Stimulated activated naive CD8-positive, alpha-beta T cell treated with anti-CD3 and anti-CD28 coated beads, Interleukin-15, amount 100 ng/mL, for 72 hours (primary cell): ENCODE results near the gene DGKH.
"Not testable (repeated sequence)": the region's sequence is repeated elsewhere in the genome, so short reads cannot be mapped to it uniquely, and the experiment has no call there.

Source experiments
- ATAC-seq: fragments of 150-1000 bp; cut with Tn5 transposase; 2 replicates; pipeline ENCODE4 v1.10.0; 2021; ENCODE audit warnings: mild to moderate bottlenecking, moderate library complexity
- DNase-seq, 2 donors: peaks; one replicate each; pipeline ENCODE4 v3.0.0; 2021 to 2022
- H3K27ac Mint-ChIP-seq, 2 donors: one replicate each; pipeline ENCODE4 v1.8.0; 2022; ENCODE audit warnings: mild to moderate bottlenecking in 2 of 2, mixed read lengths in 2 of 2, moderate library complexity in 2 of 2
- H3K27me3 Mint-ChIP-seq: one replicate; pipeline ENCODE4 v1.8.0; 2022; ENCODE audit warnings: mixed read lengths
- H3K4me1 Mint-ChIP-seq: one replicate; pipeline ENCODE4 v1.8.0; 2022; ENCODE audit warnings: mild to moderate bottlenecking, mixed read lengths
- H3K4me3 Mint-ChIP-seq, 2 donors: one replicate each; pipeline ENCODE4 v1.8.0; 2022; ENCODE audit warnings: mild to moderate bottlenecking in 2 of 2, mixed read lengths in 2 of 2, moderate library complexity in 1 of 2
- H3K9me3 Mint-ChIP-seq, 2 donors: one replicate each; pipeline ENCODE4 v1.8.0; 2022; ENCODE audit warnings: mixed read lengths in 2 of 2

The DGKH gene

GRCh38 chr13:42112864-42113263 is 64.4 kb downstream of the DGKH start:
- no peak for ATAC-seq
- no peak for DNase-seq
- Mint-ChIP-seq H3K4me3 (no peak overlapping the region), H3K27ac (no peak overlapping the region), H3K4me1 (peaks cover 8% of the 10 kb centered on the region), H3K9me3 (no peaks in the 10 kb centered on the region), H3K27me3 (no peaks in the 10 kb centered on the region)

GRCh38 chr13:42113478-42113877 is 65.0 kb downstream of the DGKH start:
- H3K27me3 Mint-ChIP-seq = no peaks in the 10 kb centered on the region
- H3K27ac Mint-ChIP-seq = peak overlapping the region in 1 of 2 donors; percentile 55
- DNase-seq (no peak), ATAC-seq (no peak)
- H3K4me3 Mint-ChIP-seq = no peak overlapping the region
- peaks cover 8% of the 10 kb centered on the region for H3K4me1 Mint-ChIP-seq
- no peaks in the 10 kb centered on the region for H3K9me3 Mint-ChIP-seq

GRCh38 chr13:42114278-42114677 is 65.8 kb downstream of the DGKH start:
- peaks cover 8% of the 10 kb centered on the region for H3K4me1 Mint-ChIP-seq
- ATAC-seq (no peak), DNase-seq (no peak)
- no peak overlapping the region for H3K27ac Mint-ChIP-seq
- no peaks in the 10 kb centered on the region for H3K27me3 Mint-ChIP-seq
- H3K4me3 Mint-ChIP-seq = no peak overlapping the region
- no peaks in the 10 kb centered on the region for H3K9me3 Mint-ChIP-seq

- no peak for ATAC-seq
- no peak overlapping the region for H3K4me3 Mint-ChIP-seq
These were observed 66.5 kb downstream of the DGKH start for GRCh38 chr13:42114912-42115311.

GRCh38 chr13:42116225-42116624 is 67.8 kb downstream of the DGKH start:
- peaks cover 6% of the 10 kb centered on the region for H3K4me1 Mint-ChIP-seq
- H3K27ac Mint-ChIP-seq = no peak overlapping the region
- no peaks in the 10 kb centered on the region for H3K27me3 Mint-ChIP-seq
- no peaks in the 10 kb centered on the region for H3K9me3 Mint-ChIP-seq
- no peak for ATAC-seq
- H3K4me3 Mint-ChIP-seq = no peak overlapping the region
- no peak for DNase-seq

More at GRCh38 chr13:42114912-42115311, 66.5 kb downstream of the DGKH start:
- no peaks in the 10 kb centered on the region for H3K27me3 Mint-ChIP-seq
- peaks cover 12% of the 10 kb centered on the region for H3K4me1 Mint-ChIP-seq
- H3K27ac Mint-ChIP-seq = no peak overlapping the region
- no peak for DNase-seq
- no peaks in the 10 kb centered on the region for H3K9me3 Mint-ChIP-seq

- Mint-ChIP-seq H3K27me3 (no peaks in the 10 kb centered on the region), H3K27ac (no peak overlapping the region), H3K9me3 (no peaks in the 10 kb centered on the region), H3K4me1 (peaks cover 11% of the 10 kb centered on the region), H3K4me3 (no peak overlapping the region)
- ATAC-seq (no peak), DNase-seq (no peak)
These were observed 70.6 kb downstream of the DGKH start for GRCh38 chr13:42119041-42119440.

GRCh38 chr13:42119875-42120274 is 71.4 kb downstream of the DGKH start:
- ATAC-seq = no peak
- no peak for DNase-seq
- H3K4me1 Mint-ChIP-seq = peaks cover 11% of the 10 kb centered on the region
- H3K9me3 Mint-ChIP-seq = no peaks in the 10 kb centered on the region
- H3K27ac Mint-ChIP-seq = no peak overlapping the region
- no peak overlapping the region for H3K4me3 Mint-ChIP-seq
- H3K27me3 Mint-ChIP-seq = no peaks in the 10 kb centered on the region

- H3K27me3 Mint-ChIP-seq = no peaks in the 10 kb centered on the region
- H3K4me1 Mint-ChIP-seq = peaks cover 11% of the 10 kb centered on the region
- DNase-seq (no peak), ATAC-seq (no peak)
- H3K4me3 Mint-ChIP-seq = no peak overlapping the region
- H3K27ac Mint-ChIP-seq = no peak overlapping the region
- no peaks in the 10 kb centered on the region for H3K9me3 Mint-ChIP-seq
These were observed 75.2 kb downstream of the DGKH start for GRCh38 chr13:42123600-42123999.

GRCh38 chr13:42125046-42125445 is 76.6 kb downstream of the DGKH start:
- H3K27ac Mint-ChIP-seq = no peak overlapping the region
- peaks cover 6% of the 10 kb centered on the region for H3K4me1 Mint-ChIP-seq
- DNase-seq (no peak), ATAC-seq (no peak)
- H3K9me3 Mint-ChIP-seq = no peaks in the 10 kb centered on the region
- no peak overlapping the region for H3K4me3 Mint-ChIP-seq
- H3K27me3 Mint-ChIP-seq = no peaks in the 10 kb centered on the region

- H3K9me3 Mint-ChIP-seq = no peaks in the 10 kb centered on the region
- no peak overlapping the region for H3K27ac Mint-ChIP-seq
- H3K27me3 Mint-ChIP-seq = no peaks in the 10 kb centered on the region
- H3K4me3 Mint-ChIP-seq = no peak overlapping the region
- no peak for ATAC-seq
- peaks cover 1% of the 10 kb centered on the region for H3K4me1 Mint-ChIP-seq
- DNase-seq = no peak
These were observed 78.6 kb downstream of the DGKH start for GRCh38 chr13:42127047-42127446.

GRCh38 chr13:42129033-42129432 is 80.6 kb downstream of the DGKH start:
- no peak for ATAC-seq

GRCh38 chr13:42136518-42136917 is 88.1 kb downstream of the DGKH start:
- no peak overlapping the region for H3K4me3 Mint-ChIP-seq
- peaks cover 30% of the 10 kb centered on the region for H3K4me1 Mint-ChIP-seq
- peaks cover 0 to 4% of the 10 kb centered on the region in 2 donors for H3K9me3 Mint-ChIP-seq
- no peak overlapping the region for H3K27ac Mint-ChIP-seq
- DNase-seq = no peak
- ATAC-seq = no peak
- H3K27me3 Mint-ChIP-seq = no peaks in the 10 kb centered on the region

More at GRCh38 chr13:42129033-42129432, 80.6 kb downstream of the DGKH start:
- H3K9me3 Mint-ChIP-seq = no peaks in the 10 kb centered on the region
- no peak for DNase-seq
- no peaks in the 10 kb centered on the region for H3K27me3 Mint-ChIP-seq
- H3K4me3 Mint-ChIP-seq = no peak overlapping the region
- no peak overlapping the region for H3K27ac Mint-ChIP-seq
- peaks cover 6% of the 10 kb centered on the region for H3K4me1 Mint-ChIP-seq

GRCh38 chr13:42137856-42138537 is 89.5 kb downstream of the DGKH start:
- Mint-ChIP-seq H3K4me1 (peaks cover 32% of the 10 kb centered on the region), H3K4me3 (peak overlapping the region; percentile 7 to 9), H3K9me3 (peaks cover 0 to 7% of the 10 kb centered on the region in 2 donors), H3K27me3 (no peaks in the 10 kb centered on the region), H3K27ac (no peak overlapping the region)
- DNase-seq (no peak), ATAC-seq (peak; percentile 74)

GRCh38 chr13:42140494-42140893 is 92.0 kb downstream of the DGKH start:
- DNase-seq (peak in 1 of 2 donors; percentile 26), ATAC-seq (peak; percentile 93)
- no peaks in the 10 kb centered on the region for H3K27me3 Mint-ChIP-seq
- peaks cover 0 to 7% of the 10 kb centered on the region in 2 donors for H3K9me3 Mint-ChIP-seq
- peaks cover 26% of the 10 kb centered on the region for H3K4me1 Mint-ChIP-seq
- H3K4me3 Mint-ChIP-seq = peak overlapping the region in 1 of 2 donors; percentile 10
- H3K27ac Mint-ChIP-seq = peak overlapping the region in 1 of 2 donors; percentile 78

- peaks cover 26% of the 10 kb centered on the region for H3K4me1 Mint-ChIP-seq
- H3K27ac Mint-ChIP-seq, DNase-seq, H3K9me3 Mint-ChIP-seq, H3K27me3 Mint-ChIP-seq, ATAC-seq, H3K4me3 Mint-ChIP-seq: not testable (repeated sequence)
These were observed 92.6 kb downstream of the DGKH start for GRCh38 chr13:42141052-42141451.

GRCh38 chr13:42146359-42146758 is 97.9 kb downstream of the DGKH start:
- no peak overlapping the region for H3K4me3 Mint-ChIP-seq
- no peak for ATAC-seq
- H3K4me1 Mint-ChIP-seq = peaks cover 18% of the 10 kb centered on the region
- no peaks in the 10 kb centered on the region for H3K27me3 Mint-ChIP-seq
- peaks cover 0 to 4% of the 10 kb centered on the region in 2 donors for H3K9me3 Mint-ChIP-seq
- no peak overlapping the region for H3K27ac Mint-ChIP-seq
- DNase-seq = no peak

GRCh38 chr13:42148538-42148937 is 100.1 kb downstream of the DGKH start:
- ATAC-seq (peak; percentile 52), DNase-seq (no peak)
- Mint-ChIP-seq H3K27me3 (no peaks in the 10 kb centered on the region), H3K27ac (no peak overlapping the region), H3K4me3 (no peak overlapping the region), H3K4me1 (peaks cover 17% of the 10 kb centered on the region), H3K9me3 (no peaks in the 10 kb centered on the region)
